ENCODE measurements around the gene ABCD2.
"Not testable (repeated sequence)": the region's sequence is repeated elsewhere in the genome, so short reads cannot be mapped to it uniquely, and the experiment has no call there.

The ABCD2 gene

GRCh38 chr12:39526974-39527373 is 92.6 kb downstream of the ABCD2 start:
- no peak for DNase-seq

GRCh38 chr12:39522167-39522566 is 97.4 kb downstream of the ABCD2 start:
- DNase-seq = not testable (repeated sequence)

DNA sequence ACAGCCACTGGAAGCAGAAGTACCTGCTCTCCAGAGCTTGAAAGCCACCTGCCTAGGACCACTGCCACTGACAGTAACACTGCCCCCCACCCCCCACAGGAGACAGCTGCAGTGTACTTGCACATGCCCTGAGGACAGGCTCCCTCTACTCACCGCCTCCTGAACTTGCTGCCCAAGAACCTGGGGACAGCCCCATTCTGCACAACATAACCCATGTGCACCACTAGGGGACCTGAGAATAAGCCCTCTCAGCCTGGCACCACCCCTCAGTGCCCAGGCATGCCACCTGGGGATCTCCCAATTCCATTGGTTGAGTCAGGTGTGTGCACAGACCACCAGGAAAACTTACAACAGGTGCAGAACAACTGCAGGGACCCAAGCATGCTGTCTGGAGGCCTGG is 109.6 kb downstream of the ABCD2 start:
- DNase-seq = no peak

GRCh38 chr12:39505554-39505953 is 114.0 kb downstream of the ABCD2 start:
- DNase-seq = no peak

DNA sequence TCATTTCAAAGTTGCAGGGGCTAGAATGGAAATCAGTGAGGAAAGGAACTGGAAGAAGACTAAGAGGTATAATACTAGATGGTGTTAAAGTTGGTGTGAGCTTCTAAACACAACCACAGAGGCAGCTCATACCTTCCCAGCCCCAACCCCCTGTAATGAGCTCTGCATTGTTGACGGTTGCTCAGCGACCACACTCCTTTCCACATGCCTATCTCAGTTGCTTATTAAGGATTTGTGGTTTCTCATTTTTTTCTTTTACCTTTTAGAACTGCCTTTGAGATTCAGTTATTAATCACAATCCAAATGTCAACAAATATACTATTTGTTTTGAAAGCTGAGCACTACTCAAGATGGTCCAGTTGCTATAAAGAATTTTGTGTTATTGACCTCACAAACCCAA is 114.6 kb downstream of the ABCD2 start:
- no peak for DNase-seq

DNA sequence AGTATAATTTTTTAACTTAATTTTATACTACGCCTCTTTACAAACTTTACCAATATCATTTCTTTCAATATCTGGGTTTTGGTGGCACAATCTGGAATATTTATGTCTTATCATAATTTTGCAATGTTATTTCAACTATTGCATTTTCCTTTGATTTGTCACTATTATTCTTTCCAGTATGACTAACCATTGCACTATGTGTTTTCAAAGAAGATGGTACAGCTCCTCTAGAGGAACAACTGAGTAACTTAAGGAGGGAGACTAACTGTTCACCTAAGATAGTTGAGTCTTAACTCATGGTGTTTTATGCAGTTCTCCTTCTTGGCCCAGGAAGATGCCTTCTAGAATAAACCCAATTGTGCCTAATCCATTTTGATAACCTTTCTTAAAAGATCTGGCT is 116.2 kb downstream of the ABCD2 start:
- DNase-seq = no peak

DNA sequence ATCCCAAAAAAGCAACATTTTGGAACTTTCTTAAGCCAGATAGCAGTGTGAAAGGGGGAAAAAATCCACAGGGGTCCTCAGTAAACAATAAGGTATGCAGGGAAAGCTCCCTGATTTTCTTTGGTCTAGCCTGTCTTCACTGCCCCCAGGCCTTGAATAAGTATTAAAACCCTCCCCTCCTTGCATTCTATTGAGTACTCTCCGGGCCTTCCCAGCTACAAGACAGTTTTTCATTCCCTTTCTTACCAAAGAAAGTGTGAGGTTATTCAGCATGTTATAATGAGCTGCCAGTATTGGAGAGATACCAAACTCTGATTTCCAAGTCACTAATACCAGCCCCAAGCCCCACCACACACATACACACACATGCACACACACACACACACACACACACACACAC is 116.9 kb downstream of the ABCD2 start:
- no peak for DNase-seq
